WTC11 (cell line): ENCODE measurements around the gene TPD52L2.
"Not testable (repeated sequence)": the region's sequence is repeated elsewhere in the genome, so short reads cannot be mapped to it uniquely, and the experiment has no call there.

ENCODE experiments used
- CTCF ChIP-seq: fragments of 200-600 bp; IDR thresholded peaks from 2 replicates; pipeline ENCODE4 v1.8.0; 2022; ENCODE audit warnings: antibody characterized with exemption
- ERG ChIP-seq: fragments of 250-450 bp; sonication (Bioruptor Pico); IDR thresholded peaks from 2 replicates; pipeline ENCODE4 v1.8.0; 2021; ENCODE audit warnings: mild to moderate bottlenecking
- ESRRA ChIP-seq: sonication (generic); formaldehyde crosslinking; IDR thresholded peaks from 2 replicates; pipeline ENCODE4 v1.8.1; 2022; ENCODE audit warnings: mild to moderate bottlenecking, missing genetic modification reagents, borderline replicate concordance
- GTF2I ChIP-seq: fragments of 250-450 bp; sonication (Bioruptor Pico); conservative IDR thresholded peaks from 2 replicates; pipeline ENCODE4 v1.4.0; 2021; ENCODE audit warnings: mild to moderate bottlenecking
- IRF1 ChIP-seq: sonication (generic); formaldehyde crosslinking; IDR thresholded peaks from 2 replicates; pipeline ENCODE4 v1.8.0; 2023; ENCODE audit warnings: missing genetic modification reagents
- KAT7 ChIP-seq: sonication (generic); formaldehyde crosslinking; IDR thresholded peaks from 2 replicates; pipeline ENCODE4 v1.8.1; 2023; ENCODE audit warnings: missing genetic modification reagents, mild to moderate bottlenecking, borderline replicate concordance
- NFE2L1 ChIP-seq: sonication (generic); formaldehyde crosslinking; IDR thresholded peaks from 2 replicates; pipeline ENCODE4 v1.8.1; 2023; ENCODE audit warnings: missing genetic modification reagents
- PRRX2 ChIP-seq: fragments of 250-450 bp; sonication (Bioruptor Pico); IDR thresholded peaks from 2 replicates; pipeline ENCODE4 v1.8.0; 2021; ENCODE audit warnings: mild to moderate bottlenecking
- TEAD4 ChIP-seq: sonication (generic); formaldehyde crosslinking; IDR thresholded peaks from 2 replicates; pipeline ENCODE4 v1.8.0; 2022; ENCODE audit warnings: mild to moderate bottlenecking, missing genetic modification reagents
- ZBTB21 ChIP-seq: sonication (generic); formaldehyde crosslinking; IDR thresholded peaks from 2 replicates; pipeline ENCODE4 v1.8.1; 2023; ENCODE audit warnings: mild to moderate bottlenecking, missing genetic modification reagents, borderline replicate concordance

- not testable (repeated sequence) for TF ChIP-seq ERG (CRISPR knock-in tag); CTCF; GTF2I; ESRRA; ZBTB21 (CRISPR knock-in tag); KAT7 (CRISPR knock-in tag); IRF1 (CRISPR knock-in tag); NFE2L1 (CRISPR knock-in tag); TEAD4 (CRISPR knock-in tag); PRRX2
Observed at GRCh38 chr20:63867042-63867441, 2.0 kb downstream of the TPD52L2 start.
